K562 (cell line): ENCODE measurements around the gene RGL2. TPM values are rescaled to one million over a fixed set of nuclear protein-coding genes. Genes with fewer than 3 reads are reported as not detected.

Experiments
- ATAC-seq: fragments of 200-7000 bp; cut with Tn5 transposase; 3 replicates; pipeline ENCODE4 v1.9.1; 2020; ENCODE audit warnings: moderate library complexity
- BruUV-seq: library from RNA; stranded (reverse); fragments of 400-500 nt; replicated peaks from 2 replicates; lab custom pipeline; 2021; lab: Mats Ljungman, UMichigan
- CTCF ChIA-PET: fragments of 300-600 bp; formaldehyde crosslinking; extraction: SDS; loops from one replicate; lab custom pipeline; 2021; ENCODE audit warnings: low intra/inter-chr PET ratio; lab: Yijun Ruan, JAX
- POLR2A ChIA-PET: fragments of 300-600, 350-650 bp; sonication (Branson Sonifier 250); formaldehyde crosslinking; extraction: SDS; loops from one replicate; lab custom pipeline; 2021; ENCODE audit warnings: antibody characterized with exemption, inconsistent platforms; lab: Yijun Ruan, JAX
- DNase-seq, 4 experiments: peaks; one replicate each; pipeline versions ENCODE4 v3.0.0 to v3.0.0-alpha.2; 2011 to 2018; ENCODE audit warnings: low spot score in 3 of 4, mixed read lengths in 3 of 4; ENCODE audit errors: extremely low read depth in 1 of 4
- FAIRE-seq: peaks from 2 replicates; lab custom pipeline; 2011; peaks lifted over from hg19 to GRCh38; lab: Jason Lieb, UNC
- H2AFZ ChIP-seq: 2 replicates; pipeline ENCODE4 v1.6.0; 2011; ENCODE audit warnings: low read depth, low read length, control low read depth, inconsistent platforms
- H3K27ac ChIP-seq: fragments of 200-600 bp; 3 replicates; pipeline ENCODE4 v1.8.0; 2011; ENCODE audit warnings: low read depth, mild to moderate bottlenecking, control low read depth, inconsistent platforms, low read length, moderate library complexity, mixed read lengths; ENCODE audit errors: extremely low read depth
- H3K27me3 ChIP-seq, 2 experiments: fragments of 300-600 bp in 1 of 2; 2 replicates in 1 of 2; 3 replicates in 1 of 2; pipeline versions ENCODE4 v1.6.0 to v1.8.0; 2011; ENCODE audit warnings: inconsistent platforms in 2 of 2, low read length in 2 of 2, mild to moderate bottlenecking in 1 of 2, mixed read lengths in 1 of 2, moderate library complexity in 1 of 2; ENCODE audit not compliant: control insufficient read depth in 2 of 2, insufficient read depth in 2 of 2
- H3K36me3 ChIP-seq: fragments of 300-600 bp; 3 replicates; pipeline ENCODE4 v1.8.0; 2011; ENCODE audit warnings: mild to moderate bottlenecking, low read length, inconsistent platforms; ENCODE audit not compliant: control insufficient read depth, insufficient read depth
- H3K4me1 ChIP-seq, 2 experiments: fragments of 200-600 bp in 1 of 2; replicated peaks in 1 of 2; 2 replicates in 1 of 2; 3 replicates in 1 of 2; pipeline versions ENCODE4 v1.5.1 to v1.8.0; 2011; ENCODE audit warnings: inconsistent platforms in 2 of 2, low read length in 2 of 2, mild to moderate bottlenecking in 1 of 2, mixed read lengths in 1 of 2, moderate library complexity in 1 of 2; ENCODE audit not compliant: control insufficient read depth in 2 of 2, insufficient read depth in 2 of 2
- H3K4me2 ChIP-seq: 2 replicates; pipeline ENCODE4 v1.6.1; 2011; ENCODE audit warnings: low read length, control low read depth, inconsistent platforms, mixed read lengths; ENCODE audit not compliant: insufficient read depth
- H3K4me3 ChIP-seq: fragments of 200-600 bp; sonication (generic), shearing (Covaris generic); 2 replicates; pipeline ENCODE4 v1.5.1; 2016; ENCODE audit warnings: control low read depth, inconsistent platforms
- H3K79me2 ChIP-seq: fragments of 200-600 bp; 3 replicates; pipeline ENCODE4 v1.8.0; 2011; ENCODE audit warnings: low read length, inconsistent platforms; ENCODE audit not compliant: control insufficient read depth, insufficient read depth
- H3K9ac ChIP-seq, 2 experiments: 2 replicates each; pipeline versions ENCODE4 v1.6.0 to v1.6.1; 2011; ENCODE audit warnings: low read depth in 2 of 2, low read length in 2 of 2, control low read depth in 1 of 2, inconsistent platforms in 1 of 2, mild to moderate bottlenecking in 1 of 2, mixed read lengths in 1 of 2; ENCODE audit not compliant: insufficient read depth in 1 of 2
- H3K9me1 ChIP-seq: one replicate; pipeline ENCODE4 v1.6.0; 2011; ENCODE audit warnings: inconsistent platforms, mild to moderate bottlenecking, low read length, moderate library complexity; ENCODE audit not compliant: control insufficient read depth, insufficient read depth
- H3K9me3 ChIP-seq: replicated peaks from 2 replicates; pipeline ENCODE4 v1.5.1; 2011; ENCODE audit warnings: low read depth, low read length, inconsistent platforms; ENCODE audit not compliant: control insufficient read depth, insufficient read depth
- H4K20me1 ChIP-seq: replicated peaks from 2 replicates; pipeline ENCODE4 v1.6.1; 2011; ENCODE audit warnings: low read length, inconsistent platforms, mixed read lengths; ENCODE audit not compliant: control insufficient read depth, insufficient read depth
- ARNT ChIP-seq, 2 experiments: fragments of 450-650 bp; IDR thresholded peaks; 2 replicates each; pipeline ENCODE4 v1.6.1; 2016; ENCODE audit warnings: mild to moderate bottlenecking in 1 of 2
- ATF3 ChIP-seq, 2 experiments: fragments of 450-650 bp in 1 of 2; sonication (generic) in 1 of 2; formaldehyde crosslinking in 1 of 2; IDR thresholded peaks in 1 of 2; conservative IDR thresholded peaks in 1 of 2; 2 replicates each; pipeline versions ENCODE4 v1.6.1 to v1.8.1; 2016 to 2023; ENCODE audit warnings: mild to moderate bottlenecking in 2 of 2, moderate library complexity in 2 of 2, inconsistent platforms in 1 of 2, missing genetic modification reagents in 1 of 2
- CTCF ChIP-seq, 3 experiments: IDR thresholded peaks in 2 of 3; conservative IDR thresholded peaks in 1 of 3; 2 replicates each; pipeline ENCODE4 v1.5.1; 2011 to 2012; ENCODE audit warnings: low read length in 3 of 3, mild to moderate bottlenecking in 3 of 3, control low read depth in 2 of 3, improper control_type of control experiment in 1 of 3, inconsistent platforms in 1 of 3, low read depth in 1 of 3, mixed read lengths in 1 of 3, moderate library complexity in 1 of 3; ENCODE audit not compliant: insufficient read depth in 2 of 3
- ETS1 ChIP-seq: conservative IDR thresholded peaks from 2 replicates; pipeline ENCODE4 v1.6.1; 2011; ENCODE audit warnings: low read depth, mild to moderate bottlenecking, low read length; ENCODE audit not compliant: control insufficient read depth
- GABPA ChIP-seq: fragments of 200-800 bp; sonication (Bioruptor generic); conservative IDR thresholded peaks from 2 replicates; pipeline ENCODE4 v1.6.1; 2016; ENCODE audit warnings: low read depth, missing genetic modification characterization, missing compliant biosample characterization
- HDAC1 ChIP-seq, 2 experiments: fragments of 450-650 bp; IDR thresholded peaks; 2 replicates each; pipeline ENCODE4 v1.6.1; 2016 to 2017; ENCODE audit warnings: inconsistent platforms in 1 of 2, mild to moderate bottlenecking in 1 of 2, moderate library complexity in 1 of 2
- KDM2B ChIP-seq: fragments of 250-450 bp; sonication (Bioruptor Pico); IDR thresholded peaks from 2 replicates; pipeline ENCODE4 v1.8.0; 2021; ENCODE audit warnings: mild to moderate bottlenecking, moderate library complexity
- LARP7 ChIP-seq: fragments of 450-650 bp; IDR thresholded peaks from 2 replicates; pipeline ENCODE4 v1.6.1; 2016
- MIER1 ChIP-seq: fragments of 450-650 bp; IDR thresholded peaks from 2 replicates; pipeline ENCODE4 v1.6.1; 2016; ENCODE audit warnings: antibody characterized with exemption, mild to moderate bottlenecking, low read depth
- NR2C2 ChIP-seq, 2 experiments: fragments of 200-800 bp in 1 of 2; sonication (Bioruptor generic) in 1 of 2; sonication (generic) in 1 of 2; formaldehyde crosslinking in 1 of 2; IDR thresholded peaks; 2 replicates each; pipeline versions ENCODE4 v1.6.1 to v1.8.0; 2016 to 2022; ENCODE audit warnings: mild to moderate bottlenecking in 1 of 2, missing compliant biosample characterization in 1 of 2, missing genetic modification characterization in 1 of 2, missing genetic modification reagents in 1 of 2
- SOX6 ChIP-seq: fragments of 450-650 bp; IDR thresholded peaks from 2 replicates; pipeline ENCODE4 v1.6.1; 2014; ENCODE audit warnings: mild to moderate bottlenecking
- TBP ChIP-seq: optimal IDR thresholded peaks from 2 replicates; pipeline ENCODE3; 2011; ENCODE audit warnings: low read depth, low read length, improper control_type of control experiment
- ZNF384 ChIP-seq: IDR thresholded peaks from 2 replicates; pipeline ENCODE4 v1.6.1; 2012; ENCODE audit warnings: low read depth, low read length, improper control_type of control experiment
- ZNF512 ChIP-seq: IDR thresholded peaks from 2 replicates; pipeline ENCODE4 v1.6.1; 2016; ENCODE audit warnings: missing genetic modification characterization, missing compliant biosample characterization
- WGBS: fragments of 100-300 bp; shearing (Covaris generic); methylation state at CpG from one replicate; pipeline ENCODE4 v1.1.6; 2016; ENCODE audit warnings: low coverage, mixed read lengths; ENCODE audit not compliant: insufficient coverage; ENCODE audit errors: missing lambda C conversion rate; 5-methylcytosine and 5-hydroxymethylcytosine counted together
- in situ Hi-C: fragments of 300-500 bp; cut with MboI; formaldehyde crosslinking; loops from 4 replicates; pipeline ENCODE4 v1.15.0; 2018; ENCODE audit warnings: inconsistent platforms, mixed read lengths
- intact Hi-C: fragments of 100-400 bp; cut with micrococcal nuclease; formaldehyde crosslinking; loops from 2 replicates; pipeline ENCODE4 v1.14.2; 2022
- polyA plus RNA-seq, 8 experiments: library from polyadenylated mRNA; depleted of rRNA in 4 of 8; stranded (reverse) in 5 of 8; unstranded in 3 of 8; fragments of >200 nt; fragmentation: Nextera tagmentation in 2 of 8; fragmentation: Illumina TruSeq in 1 of 8; extraction: Ambion mirVana in 2 of 8; extraction: Trizol in 1 of 8; gene quantifications; 2 replicates each; pipeline versions ENCODE4 v1.2.1 to v1.2.3, GENCODE V29; 2011 to 2014; ENCODE audit warnings: inconsistent platforms in 1 of 8, missing spikeins in 1 of 8
- total RNA-seq, 7 experiments: library from RNA; depleted of rRNA in 6 of 7; stranded (reverse); fragments of >200 nt in 6 of 7; fragmentation: Illumina TruSeq in 2 of 7; extraction: Trizol in 2 of 7; gene quantifications; 2 replicates each; pipeline versions ENCODE4 v1.2.1 to v1.2.3, GENCODE V29; 2011 to 2021; ENCODE audit warnings: low replicate concordance in 1 of 7

The RGL2 gene
- total and polyA plus RNA-seq, 9 of the 15 experiments (the other 6 are each of a cell fraction or from before 2014, with no cell fraction given), result 1.8 to 57.1 (median 19.5) TPM

- peak overlapping the region; percentile 65 to 68 for H3K9ac ChIP-seq
- peaks cover 3% of the 10 kb centered on the region for H3K9me1 ChIP-seq
- peaks cover 60% of the 10 kb centered on the region for H3K79me2 ChIP-seq
- peak overlapping the region; percentile 79 for H3K27ac ChIP-seq
- intact Hi-C loops (no loop called here), in situ Hi-C loops (no loop called here)
- BruUV-seq, result no TSS peak
- CTCF ChIA-PET, result no interaction called here
- H3K9me3 ChIP-seq, result no peaks in the 10 kb centered on the region
- no peaks in the 10 kb centered on the region for H3K27me3 ChIP-seq
- H2AFZ ChIP-seq, result peak overlapping the region; percentile 98; the same call in 1 of the 2 replicates
- peak overlapping the region; percentile 97 for H3K4me2 ChIP-seq
- H3K4me3 ChIP-seq, result peak overlapping the region; percentile 63
- 0 out of 2 replicates have a peak, but pooled peaks cover 3% of the 10 kb centered on the region for H4K20me1 ChIP-seq
- H3K36me3 ChIP-seq, result peaks cover 43% of the 10 kb centered on the region
- FAIRE-seq (no peak), DNase-seq (peak in 1 of 4 experiments; percentile 23), ATAC-seq (no peak)
- WGBS, result 55% methylated on average over 8 of the region's 8 CpGs
- peaks cover 56 to 72% of the 10 kb centered on the region in 2 experiments for H3K4me1 ChIP-seq
- POLR2A ChIA-PET, result interaction anchor here (0.6 to 2.6 kb wide), 15 partner anchors 9 to 346 kb away, joined by 3 to 32 read pairs (median 3); partner anchors contain the start of genes CUTA, RGL2, RPS18 and VPS52
- TF ChIP-seq ATF3 (IDR thresholded peaks at IDR 0.05), result 0 out of 2 replicates have a peak, but pooled peaks have one; percentile 5
- no peak for TF ChIP-seq ATF3 (CRISPR knock-in tag; conservative IDR thresholded peaks at IDR 0.05)
- TF ChIP-seq GABPA (tag), result 0 out of 2 replicates have a peak, but pooled peaks have one; percentile 10
- TF ChIP-seq HDAC1 (IDR thresholded peaks at IDR 0.05), result 0 out of 4 replicates have a peak, but pooled peaks of 1 of the 2 experiments have one; percentile 4
- TF ChIP-seq LARP7, result 0 out of 2 replicates have a peak, but pooled peaks have one; percentile 37
- no peak for TF ChIP-seq ETS1
- no peak for TF ChIP-seq NR2C2 (CRISPR knock-in tag; IDR thresholded peaks at IDR 0.05)
- TF ChIP-seq NR2C2 (tag; IDR thresholded peaks at IDR 0.05), result 0 out of 2 replicates have a peak, but pooled peaks have one; percentile 35
- TF ChIP-seq ZNF384, result peak; percentile 95
- peak; percentile 9 for TF ChIP-seq TBP
- TF ChIP-seq ARNT (IDR thresholded peaks at IDR 0.05), result 0 out of 4 replicates have a peak, but pooled peaks have one; percentile 2 to 15
- TF ChIP-seq CTCF (IDR thresholded peaks at IDR 0.05 in 2 of 3, conservative IDR thresholded peaks at IDR 0.05 in 1 of 3; ENCODE audit: insufficient read depth in 2 of 3, low read depth in 1 of 3, low read length in 3 of 3), result 0 out of 6 replicates have a peak, but pooled peaks of 1 of the 3 experiments have one; percentile 2
- peak; percentile 69 for TF ChIP-seq ZNF512 (tag)
- no peak for TF ChIP-seq SOX6
- no peak for TF ChIP-seq KDM2B (CRISPR knock-in tag)
- 0 out of 2 replicates have a peak, but pooled peaks have one; percentile 56 for TF ChIP-seq MIER1
Measured at GRCh38 chr6:33318426-33319073, 19.8 kb upstream of the RGL2 start.
